ENCODE results near the gene TTLL5.

DNA sequence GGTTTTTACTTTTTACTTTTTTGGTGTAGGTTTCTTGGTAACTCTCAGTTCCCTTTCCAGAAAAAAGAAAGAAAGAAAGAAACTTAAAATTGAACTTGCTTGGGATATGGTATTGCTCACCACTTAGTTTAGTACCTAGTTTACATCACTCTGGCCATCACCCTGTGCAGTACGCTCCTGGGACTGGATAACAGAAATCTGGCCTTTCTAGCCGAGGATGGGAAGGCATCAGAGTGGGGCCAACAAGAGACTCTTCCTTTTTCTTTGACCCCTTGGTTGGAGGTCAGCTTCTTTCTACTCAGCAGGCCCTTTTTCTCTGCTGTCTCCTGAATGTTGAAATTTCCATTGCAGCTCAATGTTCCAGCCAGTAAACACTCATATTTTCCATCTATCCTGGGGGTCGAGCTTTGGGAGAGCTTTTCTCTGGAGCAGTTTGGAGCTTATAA is 164.1 kb downstream of the TTLL5 start:
- TF ChIP-seq, protein P1, sequence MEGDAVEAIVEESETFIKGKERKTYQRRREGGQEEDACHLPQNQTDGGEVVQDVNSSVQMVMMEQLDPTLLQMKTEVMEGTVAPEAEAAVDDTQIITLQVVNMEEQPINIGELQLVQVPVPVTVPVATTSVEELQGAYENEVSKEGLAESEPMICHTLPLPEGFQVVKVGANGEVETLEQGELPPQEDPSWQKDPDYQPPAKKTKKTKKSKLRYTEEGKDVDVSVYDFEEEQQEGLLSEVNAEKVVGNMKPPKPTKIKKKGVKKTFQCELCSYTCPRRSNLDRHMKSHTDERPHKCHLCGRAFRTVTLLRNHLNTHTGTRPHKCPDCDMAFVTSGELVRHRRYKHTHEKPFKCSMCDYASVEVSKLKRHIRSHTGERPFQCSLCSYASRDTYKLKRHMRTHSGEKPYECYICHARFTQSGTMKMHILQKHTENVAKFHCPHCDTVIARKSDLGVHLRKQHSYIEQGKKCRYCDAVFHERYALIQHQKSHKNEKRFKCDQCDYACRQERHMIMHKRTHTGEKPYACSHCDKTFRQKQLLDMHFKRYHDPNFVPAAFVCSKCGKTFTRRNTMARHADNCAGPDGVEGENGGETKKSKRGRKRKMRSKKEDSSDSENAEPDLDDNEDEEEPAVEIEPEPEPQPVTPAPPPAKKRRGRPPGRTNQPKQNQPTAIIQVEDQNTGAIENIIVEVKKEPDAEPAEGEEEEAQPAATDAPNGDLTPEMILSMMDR (IDR thresholded peaks at IDR 0.05; ENCODE audit: insufficient read depth, low read length) = no peak
- TF ChIP-seq POLR2AphosphoS5 (IDR thresholded peaks at IDR 0.05; ENCODE audit: low read depth) = no peak
- TF ChIP-seq, protein P2, sequence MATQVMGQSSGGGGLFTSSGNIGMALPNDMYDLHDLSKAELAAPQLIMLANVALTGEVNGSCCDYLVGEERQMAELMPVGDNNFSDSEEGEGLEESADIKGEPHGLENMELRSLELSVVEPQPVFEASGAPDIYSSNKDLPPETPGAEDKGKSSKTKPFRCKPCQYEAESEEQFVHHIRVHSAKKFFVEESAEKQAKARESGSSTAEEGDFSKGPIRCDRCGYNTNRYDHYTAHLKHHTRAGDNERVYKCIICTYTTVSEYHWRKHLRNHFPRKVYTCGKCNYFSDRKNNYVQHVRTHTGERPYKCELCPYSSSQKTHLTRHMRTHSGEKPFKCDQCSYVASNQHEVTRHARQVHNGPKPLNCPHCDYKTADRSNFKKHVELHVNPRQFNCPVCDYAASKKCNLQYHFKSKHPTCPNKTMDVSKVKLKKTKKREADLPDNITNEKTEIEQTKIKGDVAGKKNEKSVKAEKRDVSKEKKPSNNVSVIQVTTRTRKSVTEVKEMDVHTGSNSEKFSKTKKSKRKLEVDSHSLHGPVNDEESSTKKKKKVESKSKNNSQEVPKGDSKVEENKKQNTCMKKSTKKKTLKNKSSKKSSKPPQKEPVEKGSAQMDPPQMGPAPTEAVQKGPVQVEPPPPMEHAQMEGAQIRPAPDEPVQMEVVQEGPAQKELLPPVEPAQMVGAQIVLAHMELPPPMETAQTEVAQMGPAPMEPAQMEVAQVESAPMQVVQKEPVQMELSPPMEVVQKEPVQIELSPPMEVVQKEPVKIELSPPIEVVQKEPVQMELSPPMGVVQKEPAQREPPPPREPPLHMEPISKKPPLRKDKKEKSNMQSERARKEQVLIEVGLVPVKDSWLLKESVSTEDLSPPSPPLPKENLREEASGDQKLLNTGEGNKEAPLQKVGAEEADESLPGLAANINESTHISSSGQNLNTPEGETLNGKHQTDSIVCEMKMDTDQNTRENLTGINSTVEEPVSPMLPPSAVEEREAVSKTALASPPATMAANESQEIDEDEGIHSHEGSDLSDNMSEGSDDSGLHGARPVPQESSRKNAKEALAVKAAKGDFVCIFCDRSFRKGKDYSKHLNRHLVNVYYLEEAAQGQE (IDR thresholded peaks at IDR 0.05; ENCODE audit: insufficient replicate concordance, low read depth) = no peak
- TF ChIP-seq GABPA (IDR thresholded peaks at IDR 0.05; ENCODE audit: low read depth) = no peak
- no peak for TF ChIP-seq SPI1 (IDR thresholded peaks at IDR 0.05; ENCODE audit: borderline replicate concordance, low read depth)
